HepG2 (cell line): ENCODE measurements around the gene CNNM1.

ENCODE experiments used
- FOXK2 ChIP-seq: fragments of 450-650 bp; IDR thresholded peaks from 2 replicates; pipeline ENCODE4 v1.6.1; 2016
- RFXAP ChIP-seq: sonication (generic); formaldehyde crosslinking; IDR thresholded peaks from 2 replicates; pipeline ENCODE4 v1.4.0; 2020; ENCODE audit warnings: missing genetic modification reagents, borderline replicate concordance
- ZNF33B ChIP-seq: sonication (generic); formaldehyde crosslinking; IDR thresholded peaks from 2 replicates; pipeline ENCODE4 v1.5.1; 2020; ENCODE audit warnings: mild to moderate bottlenecking, missing genetic modification reagents

GRCh38 chr10:99341860-99342490 is 12.8 kb downstream of the CNNM1 start:
- TF ChIP-seq FOXK2 (no peak), RFXAP (CRISPR knock-in tag) (no peak), ZNF33B (CRISPR knock-in tag) (no peak)
